ENCODE measurements around the gene BCS1L. TPM values are rescaled to one million over a fixed set of nuclear protein-coding genes. Genes with fewer than 3 reads are reported as not detected.
"Not testable (repeated sequence)": the region's sequence is repeated elsewhere in the genome, so short reads cannot be mapped to it uniquely, and the experiment has no call there.

The BCS1L gene
- total RNA-seq, 2 donors from 2014 or later, result 30.2 to 40.1 TPM

- not testable (repeated sequence) for H3K4me3 ChIP-seq; H3K27me3 ChIP-seq (replicated peaks; ENCODE audit: insufficient read depth); H3K9me3 ChIP-seq; H3K27ac ChIP-seq; ATAC-seq (ENCODE audit: insufficient number of reproducible peaks, low FRiP score, low read depth)
- peaks cover 13 to 20% of the 10 kb centered on the region in 2 donors for H3K4me1 ChIP-seq (ENCODE audit: control insufficient read depth in 1 of 2, low read depth in 2 of 2)
- H3K36me3 ChIP-seq, result peaks cover 14% of the 10 kb centered on the region
- peak; percentile 16 for DNase-seq (ENCODE audit: low spot score)
- TF ChIP-seq CTCF (IDR thresholded peaks at IDR 0.05), result peak; percentile 79
Measured at GRCh38 chr2:218687400-218688060, 28.0 kb downstream of the BCS1L start.

- DNase-seq (ENCODE audit: low spot score) (no peak), ATAC-seq (ENCODE audit: insufficient number of reproducible peaks, low FRiP score, low read depth) (peak; percentile 81)
- Histone ChIP-seq H3K27me3 (replicated peaks; ENCODE audit: insufficient read depth) (no peaks in the 10 kb centered on the region), H3K4me3 (no peak overlapping the region), H3K9me3 (no peaks in the 10 kb centered on the region), H3K27ac (peak overlapping the region; percentile 33 to 79), H3K36me3 (peaks cover 37% of the 10 kb centered on the region), H3K4me1 (ENCODE audit: control insufficient read depth in 1 of 2, low read depth in 2 of 2) (peaks cover 13 to 20% of the 10 kb centered on the region in 2 donors)
- TF ChIP-seq CTCF (IDR thresholded peaks at IDR 0.05), result no peak
Measured at GRCh38 chr2:218691234-218691633, 31.8 kb downstream of the BCS1L start.

GRCh38 chr2:218694405-218695145 is 35.1 kb downstream of the BCS1L start:
- no peak for ATAC-seq (ENCODE audit: insufficient number of reproducible peaks, low FRiP score, low read depth)
- Histone ChIP-seq H3K9me3 (no peaks in the 10 kb centered on the region), H3K36me3 (peaks cover 52% of the 10 kb centered on the region), H3K27me3 (replicated peaks; ENCODE audit: insufficient read depth) (no peaks in the 10 kb centered on the region), H3K4me3 (no peak overlapping the region), H3K4me1 (ENCODE audit: control insufficient read depth in 1 of 2, low read depth in 2 of 2) (peaks cover 13 to 17% of the 10 kb centered on the region in 2 donors), H3K27ac (no peak overlapping the region)
- TF ChIP-seq CTCF (IDR thresholded peaks at IDR 0.05), result no peak
- DNase-seq (ENCODE audit: low spot score), result no peak

- Histone ChIP-seq H3K27ac (no peak overlapping the region), H3K27me3 (replicated peaks; ENCODE audit: insufficient read depth) (no peaks in the 10 kb centered on the region), H3K4me3 (no peak overlapping the region), H3K9me3 (no peaks in the 10 kb centered on the region), H3K4me1 (ENCODE audit: control insufficient read depth in 1 of 2, low read depth in 2 of 2) (no peaks in the 10 kb centered on the region), H3K36me3 (peaks cover 40% of the 10 kb centered on the region)
- no peak for TF ChIP-seq CTCF (IDR thresholded peaks at IDR 0.05)
- ATAC-seq (ENCODE audit: insufficient number of reproducible peaks, low FRiP score, low read depth), result no peak
- no peak for DNase-seq (ENCODE audit: low spot score)
Measured at GRCh38 chr2:218698885-218699284, 39.4 kb downstream of the BCS1L start.

- Histone ChIP-seq H3K27me3 (replicated peaks; ENCODE audit: insufficient read depth) (no peaks in the 10 kb centered on the region), H3K9me3 (no peaks in the 10 kb centered on the region), H3K4me3 (no peak overlapping the region), H3K27ac (no peak overlapping the region), H3K36me3 (peaks cover 23% of the 10 kb centered on the region), H3K4me1 (ENCODE audit: control insufficient read depth in 1 of 2, low read depth in 2 of 2) (no peaks in the 10 kb centered on the region)
- TF ChIP-seq CTCF (IDR thresholded peaks at IDR 0.05), result no peak
- DNase-seq (ENCODE audit: low spot score) (no peak), ATAC-seq (ENCODE audit: insufficient number of reproducible peaks, low FRiP score, low read depth) (no peak)
Measured at GRCh38 chr2:218701806-218702205, 42.3 kb downstream of the BCS1L start.

Measured in thoracic aorta (tissue), 2 donors.